ENCODE measurements around the gene KLB. TPM values are rescaled to one million over a fixed set of nuclear protein-coding genes. Genes with fewer than 3 reads are reported as not detected.

KLB gene
- polyA plus RNA-seq, 1 donor (not counting 4 experiments of a cell fraction or from before 2014, with no cell fraction given): not detected

DNA sequence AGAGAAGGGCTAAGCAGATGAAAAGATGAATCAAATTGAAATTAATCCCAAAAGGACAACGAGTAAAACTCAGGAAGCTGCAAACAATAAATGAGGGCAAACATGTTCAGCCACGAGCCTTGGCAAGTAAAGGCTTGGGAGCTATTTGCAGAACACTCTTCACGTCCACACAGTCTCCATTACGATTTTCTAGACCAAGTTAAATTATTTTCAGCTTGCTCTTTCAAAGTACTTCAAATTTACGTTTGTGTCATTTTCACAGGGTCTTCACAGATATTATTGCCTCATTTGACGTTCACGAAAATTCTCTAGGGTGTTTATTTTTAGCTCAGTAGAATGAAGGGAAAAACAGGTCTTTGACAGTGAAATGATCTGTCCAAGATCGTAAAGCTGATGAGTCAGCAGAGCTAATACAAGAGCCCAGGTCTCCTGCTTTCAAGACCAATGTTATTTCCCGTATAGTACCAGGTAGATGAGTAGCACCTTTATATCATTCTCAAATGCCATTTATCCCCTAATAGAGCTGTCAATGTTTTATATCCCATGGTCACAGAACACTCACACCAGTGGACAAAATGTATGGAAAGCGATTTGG is 20.9 kb downstream of the KLB start:
- Histone ChIP-seq H3K36me3 (ENCODE audit: control insufficient read depth in 2 of 2, extremely low read depth in 1 of 2, insufficient read depth in 2 of 2, low read length in 2 of 2) (no peaks in the 10 kb centered on the region), H4K20me1 (ENCODE audit: control insufficient read depth, extremely low read depth, insufficient read depth, low read length) (no peaks in the 10 kb centered on the region), H3K79me2 (ENCODE audit: control insufficient read depth, insufficient read depth, low read length) (no peaks in the 10 kb centered on the region), H3K9me1 (ENCODE audit: control insufficient read depth, extremely low read depth, insufficient read depth, low read length) (no peaks in the 10 kb centered on the region), H3K4me2 (ENCODE audit: control insufficient read depth, extremely low read depth, insufficient read depth, low read depth, low read length) (peak overlapping the region; percentile 88), H3K9me3 (ENCODE audit: control insufficient read depth, low read depth, low read length) (no peaks in the 10 kb centered on the region), H3K9ac (ENCODE audit: control insufficient read depth, extremely low read depth, insufficient read depth, low read length) (no peak overlapping the region), H3K27ac (ENCODE audit: control insufficient read depth, insufficient read depth, low read length) (no peak overlapping the region), H3K27me3 (ENCODE audit: control insufficient read depth, extremely low read depth, insufficient read depth, low read length) (no peaks in the 10 kb centered on the region), H2AFZ (ENCODE audit: control insufficient read depth, low read length) (peak overlapping the region; percentile 71), H3K4me1 (ENCODE audit: control insufficient read depth, extremely low read depth, insufficient read depth, low read length) (peaks cover 8% of the 10 kb centered on the region), H3K4me3 (ENCODE audit: control insufficient read depth in 2 of 3, extremely low read depth in 1 of 3, insufficient read depth in 2 of 3, low read depth in 1 of 3, low read length in 3 of 3) (peak overlapping the region; percentile 12 to 64 (median 51))
- TF ChIP-seq EZH2 (IDR thresholded peaks at IDR 0.05; ENCODE audit: low read length): no peak
- TF ChIP-seq, protein P1, sequence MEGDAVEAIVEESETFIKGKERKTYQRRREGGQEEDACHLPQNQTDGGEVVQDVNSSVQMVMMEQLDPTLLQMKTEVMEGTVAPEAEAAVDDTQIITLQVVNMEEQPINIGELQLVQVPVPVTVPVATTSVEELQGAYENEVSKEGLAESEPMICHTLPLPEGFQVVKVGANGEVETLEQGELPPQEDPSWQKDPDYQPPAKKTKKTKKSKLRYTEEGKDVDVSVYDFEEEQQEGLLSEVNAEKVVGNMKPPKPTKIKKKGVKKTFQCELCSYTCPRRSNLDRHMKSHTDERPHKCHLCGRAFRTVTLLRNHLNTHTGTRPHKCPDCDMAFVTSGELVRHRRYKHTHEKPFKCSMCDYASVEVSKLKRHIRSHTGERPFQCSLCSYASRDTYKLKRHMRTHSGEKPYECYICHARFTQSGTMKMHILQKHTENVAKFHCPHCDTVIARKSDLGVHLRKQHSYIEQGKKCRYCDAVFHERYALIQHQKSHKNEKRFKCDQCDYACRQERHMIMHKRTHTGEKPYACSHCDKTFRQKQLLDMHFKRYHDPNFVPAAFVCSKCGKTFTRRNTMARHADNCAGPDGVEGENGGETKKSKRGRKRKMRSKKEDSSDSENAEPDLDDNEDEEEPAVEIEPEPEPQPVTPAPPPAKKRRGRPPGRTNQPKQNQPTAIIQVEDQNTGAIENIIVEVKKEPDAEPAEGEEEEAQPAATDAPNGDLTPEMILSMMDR (optimal IDR thresholded peaks at IDR 0.05 in 1 of 3, IDR thresholded peaks at IDR 0.05 in 1 of 3, conservative IDR thresholded peaks at IDR 0.05 in 1 of 3; ENCODE audit: extremely low read depth in 1 of 3, insufficient read depth in 2 of 3, low read length in 3 of 3): no peak
- dilution Hi-C loops (cut with MboI; ENCODE audit: extremely low pct_ligation_motif_present, low sequenced_read_pairs): no loop called here
- FAIRE-seq: peak; percentile 60
- no peak for DNase-seq (ENCODE audit: low read depth, low spot score)

DNA sequence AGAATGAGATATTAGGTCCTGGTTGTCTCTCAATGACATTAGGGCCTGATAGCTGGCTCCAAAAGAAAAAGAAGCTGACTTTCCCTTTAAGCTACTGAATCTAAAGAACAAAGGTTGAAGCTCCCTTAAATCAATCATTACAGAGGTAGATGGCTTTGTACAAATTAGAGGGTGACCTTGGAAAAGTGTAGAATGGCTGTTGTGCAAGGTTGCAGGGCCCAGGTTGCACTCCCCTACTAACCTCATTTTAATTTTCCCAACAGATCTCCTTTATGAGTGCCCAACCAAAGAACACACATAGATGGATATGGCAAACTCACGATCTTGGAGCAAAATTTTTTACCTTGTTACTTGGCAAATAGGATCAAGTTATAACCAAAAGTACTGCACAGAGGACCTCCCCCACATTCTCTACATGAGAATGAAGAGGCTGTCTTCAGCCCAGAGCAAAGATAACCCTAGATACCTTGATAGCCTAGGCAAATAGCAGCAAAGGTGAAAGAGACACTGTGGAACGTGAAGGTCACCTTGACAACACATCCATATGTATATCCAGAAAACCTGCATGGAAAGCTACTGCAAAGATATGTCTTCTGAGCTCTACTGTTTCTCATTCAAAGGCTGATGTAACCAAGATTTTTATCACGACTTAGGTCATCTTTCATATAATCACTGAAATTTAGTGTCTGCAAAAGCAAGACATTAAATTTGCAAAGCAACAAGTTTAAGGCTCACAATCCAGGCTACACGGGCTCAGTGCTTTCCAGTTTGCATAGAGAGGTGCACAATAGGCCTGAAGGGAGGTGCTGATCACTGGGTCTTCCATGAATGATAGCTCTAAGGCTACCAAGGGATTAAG is 23.0 kb downstream of the KLB start:
- Histone ChIP-seq H3K79me2 (ENCODE audit: control insufficient read depth, insufficient read depth, low read length) (no peaks in the 10 kb centered on the region), H4K20me1 (ENCODE audit: control insufficient read depth, extremely low read depth, insufficient read depth, low read length) (no peaks in the 10 kb centered on the region), H3K4me1 (ENCODE audit: control insufficient read depth, extremely low read depth, insufficient read depth, low read length) (peaks cover 8% of the 10 kb centered on the region), H3K9ac (ENCODE audit: control insufficient read depth, extremely low read depth, insufficient read depth, low read length) (no peak overlapping the region), H3K9me1 (ENCODE audit: control insufficient read depth, extremely low read depth, insufficient read depth, low read length) (no peaks in the 10 kb centered on the region), H3K36me3 (ENCODE audit: control insufficient read depth in 2 of 2, extremely low read depth in 1 of 2, insufficient read depth in 2 of 2, low read length in 2 of 2) (no peaks in the 10 kb centered on the region), H3K9me3 (ENCODE audit: control insufficient read depth, low read depth, low read length) (no peaks in the 10 kb centered on the region), H2AFZ (ENCODE audit: control insufficient read depth, low read length) (no peak overlapping the region), H3K27ac (ENCODE audit: control insufficient read depth, insufficient read depth, low read length) (no peak overlapping the region), H3K27me3 (ENCODE audit: control insufficient read depth, extremely low read depth, insufficient read depth, low read length) (no peaks in the 10 kb centered on the region), H3K4me3 (ENCODE audit: control insufficient read depth in 2 of 3, extremely low read depth in 1 of 3, insufficient read depth in 2 of 3, low read depth in 1 of 3, low read length in 3 of 3) (no peak overlapping the region), H3K4me2 (ENCODE audit: control insufficient read depth, extremely low read depth, insufficient read depth, low read depth, low read length) (no peak overlapping the region)
- DNase-seq (ENCODE audit: low read depth, low spot score) (no peak), FAIRE-seq (no peak)
- TF ChIP-seq, protein P1 (optimal IDR thresholded peaks at IDR 0.05 in 1 of 3, IDR thresholded peaks at IDR 0.05 in 1 of 3, conservative IDR thresholded peaks at IDR 0.05 in 1 of 3; ENCODE audit: extremely low read depth in 1 of 3, insufficient read depth in 2 of 3, low read length in 3 of 3): no peak
- dilution Hi-C loops (cut with MboI; ENCODE audit: extremely low pct_ligation_motif_present, low sequenced_read_pairs): no loop called here
